Measurements from ENCODE around the gene CFAP47.

- TF ChIP-seq POLR2A (IDR thresholded peaks at IDR 0.05) = no peak
- TF ChIP-seq CTCF (IDR thresholded peaks at IDR 0.05 in 8 of 11, conservative IDR thresholded peaks at IDR 0.05 in 3 of 11) = no peak
Measured at GRCh38 chrX:36218801-36219200, 299.3 kb downstream of the CFAP47 start.

Data from spleen (tissue), 7 donors.